ENCODE data around the gene APLP1. TPM values are rescaled to one million over a fixed set of nuclear protein-coding genes. Genes with fewer than 3 reads are reported as not detected.

APLP1 gene
- total and polyA plus RNA-seq, 2 donors (not counting 3 experiments of a cell fraction or from before 2014, with no cell fraction given), result 6.2 to 13.0 TPM

GRCh38 chr19:35856546-35857149 lies 11.7 kb upstream of the APLP1 start, which contains the start of gene KIRREL2:
KIRREL2 (plus strand) TSS chr19:35856911; CDS start chr19:35857120, 209 bp downstream.
- Histone ChIP-seq H3K36me3 (ENCODE audit: control insufficient read depth in 2 of 2, extremely low read depth in 1 of 2, insufficient read depth in 2 of 2, low read length in 2 of 2) (no peaks in the 10 kb centered on the region), H4K20me1 (replicated peaks; ENCODE audit: control insufficient read depth, extremely low read depth, insufficient read depth, low read length) (no peaks in the 10 kb centered on the region), H3K27ac (ENCODE audit: insufficient read depth, low read depth, low read length) (no peak within 1 kb of the TSS), H3K4me2 (ENCODE audit: insufficient read depth, low read length) (peak within 1 kb of the TSS; percentile 30), H3K9me3 (replicated peaks; ENCODE audit: control insufficient read depth, insufficient read depth, low read length) (no peaks in the 10 kb centered on the region), H3K9ac (replicated peaks; ENCODE audit: extremely low read depth, insufficient read depth, low read length) (no peak within 1 kb of the TSS), H3K9me1 (replicated peaks; ENCODE audit: control insufficient read depth, extremely low read depth, insufficient read depth, low read length) (no peaks in the 10 kb centered on the region), H3K4me1 (ENCODE audit: control insufficient read depth, extremely low read depth, insufficient read depth, low read length) (no peaks in the 10 kb centered on the region), H3K79me2 (ENCODE audit: control insufficient read depth, insufficient read depth, low read length) (no peaks in the 10 kb centered on the region), H3K27me3 (ENCODE audit: control insufficient read depth in 2 of 2, insufficient read depth in 2 of 2, low read length in 2 of 2) (peaks cover 31 to 50% of the 10 kb centered on the region in 2 experiments), H3K4me3 (replicated peaks in 1 of 3; ENCODE audit: insufficient read depth in 1 of 3, low read depth in 1 of 3, low read length in 3 of 3) (peak within 1 kb of the TSS in 1 of 3 experiments; percentile 22), H2AFZ (ENCODE audit: low read depth, low read length) (peak within 1 kb of the TSS; percentile 31)
- TF ChIP-seq JUN (IDR thresholded peaks at IDR 0.05; ENCODE audit: borderline replicate concordance, insufficient read depth, insufficient read length, low read depth), result no peak
- TF ChIP-seq GATA2 (IDR thresholded peaks at IDR 0.05; ENCODE audit: insufficient read depth, insufficient read length, low read depth, low read length), result no peak
- no peak for TF ChIP-seq EZH2 (IDR thresholded peaks at IDR 0.05; ENCODE audit: borderline replicate concordance, low read depth, low read length, severe bottlenecking)
- TF ChIP-seq CTCF (IDR thresholded peaks at IDR 0.05; ENCODE audit: extremely low read depth in 1 of 2, insufficient read depth in 1 of 2, low read depth in 1 of 2, low read length in 2 of 2), result no peak
- TF ChIP-seq, protein P1, sequence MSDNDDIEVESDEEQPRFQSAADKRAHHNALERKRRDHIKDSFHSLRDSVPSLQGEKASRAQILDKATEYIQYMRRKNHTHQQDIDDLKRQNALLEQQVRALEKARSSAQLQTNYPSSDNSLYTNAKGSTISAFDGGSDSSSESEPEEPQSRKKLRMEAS (IDR thresholded peaks at IDR 0.05; ENCODE audit: insufficient read depth, insufficient read length), result no peak
- no peak for TF ChIP-seq POLR2A (IDR thresholded peaks at IDR 0.05; ENCODE audit: low read depth, low read length)
- TF ChIP-seq FOS (IDR thresholded peaks at IDR 0.05; ENCODE audit: borderline replicate concordance, insufficient read depth, low read length), result no peak
- TF ChIP-seq MYC (IDR thresholded peaks at IDR 0.05; ENCODE audit: low read depth, low read length), result no peak
- TF ChIP-seq POLR2AphosphoS5 (IDR thresholded peaks at IDR 0.05; ENCODE audit: insufficient read depth, low read depth, low read length), result no peak
- no TSS peak for BruUV-seq (replicated peaks)
- POLR2A ChIA-PET, result no interaction called here
- FAIRE-seq (peak; percentile 33), DNase-seq (ENCODE audit: low read depth, low spot score) (no peak)
- CTCF ChIA-PET, result interaction anchor here (1.0 kb wide), 1 partner anchor 75 kb away, joined by 3 read pairs; no protein-coding TSS in a partner anchor
- dilution Hi-C loops (cut with MboI; ENCODE audit: extremely low pct_ligation_motif_present, low sequenced_read_pairs), result no loop called here
- intact Hi-C loops (cut with micrococcal nuclease), result no loop called here
